ENCODE measurements around the gene FES. TPM values are rescaled to one million over a fixed set of nuclear protein-coding genes. Genes with fewer than 3 reads are reported as not detected.

Gene FES
- total RNA-seq, 1 donor from 2014 or later = 2.5 TPM

DNA sequence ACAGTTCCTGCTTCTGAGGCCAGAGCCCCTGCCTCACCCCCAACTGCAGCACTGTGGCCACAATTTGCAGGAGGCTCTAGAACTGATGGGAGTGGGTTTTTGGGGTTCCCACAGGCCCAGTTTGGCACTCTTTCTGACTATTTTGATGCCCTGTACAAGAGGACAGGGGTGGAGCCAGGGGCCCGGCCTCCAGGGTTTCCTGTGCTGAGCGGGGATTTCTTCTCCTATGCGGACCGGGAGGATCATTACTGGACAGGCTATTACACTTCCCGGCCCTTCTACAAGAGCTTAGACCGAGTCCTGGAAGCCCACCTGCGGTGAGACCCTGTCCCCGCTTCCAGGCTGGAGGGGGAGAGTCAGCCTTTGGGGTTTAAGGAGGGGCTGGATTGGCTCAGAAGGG is 25.7 kb downstream of the FES start:
- no peak for DNase-seq (ENCODE audit: extremely low spot score, unreplicated experiment)
- H3K4me3 Mint-ChIP-seq (ENCODE audit: unreplicated experiment) = no peak overlapping the region
- peaks cover 22% of the 10 kb centered on the region for H3K36me3 Mint-ChIP-seq (ENCODE audit: unreplicated experiment)
- no peaks in the 10 kb centered on the region for H3K9me3 Mint-ChIP-seq (ENCODE audit: unreplicated experiment)
- H3K4me1 Mint-ChIP-seq (ENCODE audit: unreplicated experiment) = no peaks in the 10 kb centered on the region
- no peak overlapping the region for H3K27ac Mint-ChIP-seq (ENCODE audit: unreplicated experiment)
- no peaks in the 10 kb centered on the region for H3K27me3 Mint-ChIP-seq (ENCODE audit: unreplicated experiment)
- TF ChIP-seq, protein P1, sequence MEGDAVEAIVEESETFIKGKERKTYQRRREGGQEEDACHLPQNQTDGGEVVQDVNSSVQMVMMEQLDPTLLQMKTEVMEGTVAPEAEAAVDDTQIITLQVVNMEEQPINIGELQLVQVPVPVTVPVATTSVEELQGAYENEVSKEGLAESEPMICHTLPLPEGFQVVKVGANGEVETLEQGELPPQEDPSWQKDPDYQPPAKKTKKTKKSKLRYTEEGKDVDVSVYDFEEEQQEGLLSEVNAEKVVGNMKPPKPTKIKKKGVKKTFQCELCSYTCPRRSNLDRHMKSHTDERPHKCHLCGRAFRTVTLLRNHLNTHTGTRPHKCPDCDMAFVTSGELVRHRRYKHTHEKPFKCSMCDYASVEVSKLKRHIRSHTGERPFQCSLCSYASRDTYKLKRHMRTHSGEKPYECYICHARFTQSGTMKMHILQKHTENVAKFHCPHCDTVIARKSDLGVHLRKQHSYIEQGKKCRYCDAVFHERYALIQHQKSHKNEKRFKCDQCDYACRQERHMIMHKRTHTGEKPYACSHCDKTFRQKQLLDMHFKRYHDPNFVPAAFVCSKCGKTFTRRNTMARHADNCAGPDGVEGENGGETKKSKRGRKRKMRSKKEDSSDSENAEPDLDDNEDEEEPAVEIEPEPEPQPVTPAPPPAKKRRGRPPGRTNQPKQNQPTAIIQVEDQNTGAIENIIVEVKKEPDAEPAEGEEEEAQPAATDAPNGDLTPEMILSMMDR (IDR thresholded peaks at IDR 0.05) = no peak

DNA sequence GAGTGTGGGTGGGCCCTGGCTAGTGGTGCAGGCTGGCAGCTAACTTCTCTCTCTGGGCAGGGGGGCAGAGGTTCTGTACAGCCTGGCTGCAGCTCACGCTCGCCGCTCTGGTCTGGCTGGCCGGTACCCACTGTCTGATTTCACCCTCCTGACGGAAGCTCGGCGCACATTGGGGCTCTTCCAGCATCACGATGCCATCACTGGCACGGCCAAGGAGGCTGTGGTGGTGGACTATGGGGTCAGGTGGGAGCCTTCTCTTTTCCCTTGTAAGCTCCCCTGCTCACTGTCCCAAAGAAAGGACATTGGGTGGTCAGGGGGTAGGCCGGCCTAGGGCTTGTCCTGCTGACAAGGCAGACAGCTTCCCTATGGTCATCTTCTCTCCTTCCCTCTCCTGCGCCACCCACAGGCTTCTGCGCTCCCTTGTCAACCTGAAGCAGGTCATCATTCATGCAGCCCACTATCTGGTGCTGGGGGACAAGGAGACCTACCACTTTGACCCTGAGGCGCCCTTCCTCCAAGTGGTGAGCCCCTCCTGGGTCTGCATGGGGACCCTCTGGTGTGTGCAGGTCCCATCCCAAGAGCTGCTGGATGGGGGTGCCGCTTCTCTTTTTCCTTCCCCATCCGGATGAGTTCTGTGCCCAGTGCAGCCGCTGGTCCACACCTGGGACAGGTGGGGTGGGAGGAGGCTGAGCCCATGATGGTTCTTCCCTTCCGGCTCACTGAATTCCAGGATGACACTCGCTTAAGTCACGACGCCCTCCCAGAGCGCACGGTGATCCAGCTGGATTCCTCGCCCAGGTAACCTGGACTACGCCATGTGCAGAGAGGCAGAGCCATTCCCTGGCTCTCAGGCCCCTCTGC is 26.4 kb downstream of the FES start:
- DNase-seq (ENCODE audit: extremely low spot score, unreplicated experiment) = no peak
- Mint-ChIP-seq H3K9me3 (ENCODE audit: unreplicated experiment) (no peaks in the 10 kb centered on the region), H3K27me3 (ENCODE audit: unreplicated experiment) (no peaks in the 10 kb centered on the region), H3K27ac (ENCODE audit: unreplicated experiment) (no peak overlapping the region), H3K4me3 (ENCODE audit: unreplicated experiment) (no peak overlapping the region), H3K36me3 (ENCODE audit: unreplicated experiment) (peaks cover 24% of the 10 kb centered on the region), H3K4me1 (ENCODE audit: unreplicated experiment) (no peaks in the 10 kb centered on the region)
- TF ChIP-seq, protein P1 (IDR thresholded peaks at IDR 0.05) = no peak

DNA sequence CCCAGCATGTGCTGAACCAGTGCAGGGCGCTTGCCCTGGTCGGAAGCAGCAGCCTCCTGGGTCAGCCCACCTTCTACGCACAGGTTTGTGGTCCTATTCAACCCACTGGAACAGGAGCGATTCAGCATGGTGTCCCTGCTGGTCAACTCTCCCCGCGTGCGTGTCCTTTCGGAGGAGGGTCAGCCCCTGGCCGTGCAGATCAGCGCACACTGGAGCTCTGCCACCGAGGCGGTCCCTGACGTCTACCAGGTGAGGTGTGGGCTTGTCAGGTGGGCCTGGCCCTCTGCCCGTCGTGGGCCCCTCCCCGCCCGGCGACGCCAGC is 27.0 kb downstream of the FES start:
- no peak for DNase-seq (ENCODE audit: extremely low spot score, unreplicated experiment)
- no peak overlapping the region for H3K4me3 Mint-ChIP-seq (ENCODE audit: unreplicated experiment)
- no peak overlapping the region for H3K27ac Mint-ChIP-seq (ENCODE audit: unreplicated experiment)
- no peaks in the 10 kb centered on the region for H3K9me3 Mint-ChIP-seq (ENCODE audit: unreplicated experiment)
- H3K36me3 Mint-ChIP-seq (ENCODE audit: unreplicated experiment) = peaks cover 24% of the 10 kb centered on the region
- no peaks in the 10 kb centered on the region for H3K27me3 Mint-ChIP-seq (ENCODE audit: unreplicated experiment)
- H3K4me1 Mint-ChIP-seq (ENCODE audit: unreplicated experiment) = no peaks in the 10 kb centered on the region
- TF ChIP-seq, protein P1 (IDR thresholded peaks at IDR 0.05) = no peak

DNA sequence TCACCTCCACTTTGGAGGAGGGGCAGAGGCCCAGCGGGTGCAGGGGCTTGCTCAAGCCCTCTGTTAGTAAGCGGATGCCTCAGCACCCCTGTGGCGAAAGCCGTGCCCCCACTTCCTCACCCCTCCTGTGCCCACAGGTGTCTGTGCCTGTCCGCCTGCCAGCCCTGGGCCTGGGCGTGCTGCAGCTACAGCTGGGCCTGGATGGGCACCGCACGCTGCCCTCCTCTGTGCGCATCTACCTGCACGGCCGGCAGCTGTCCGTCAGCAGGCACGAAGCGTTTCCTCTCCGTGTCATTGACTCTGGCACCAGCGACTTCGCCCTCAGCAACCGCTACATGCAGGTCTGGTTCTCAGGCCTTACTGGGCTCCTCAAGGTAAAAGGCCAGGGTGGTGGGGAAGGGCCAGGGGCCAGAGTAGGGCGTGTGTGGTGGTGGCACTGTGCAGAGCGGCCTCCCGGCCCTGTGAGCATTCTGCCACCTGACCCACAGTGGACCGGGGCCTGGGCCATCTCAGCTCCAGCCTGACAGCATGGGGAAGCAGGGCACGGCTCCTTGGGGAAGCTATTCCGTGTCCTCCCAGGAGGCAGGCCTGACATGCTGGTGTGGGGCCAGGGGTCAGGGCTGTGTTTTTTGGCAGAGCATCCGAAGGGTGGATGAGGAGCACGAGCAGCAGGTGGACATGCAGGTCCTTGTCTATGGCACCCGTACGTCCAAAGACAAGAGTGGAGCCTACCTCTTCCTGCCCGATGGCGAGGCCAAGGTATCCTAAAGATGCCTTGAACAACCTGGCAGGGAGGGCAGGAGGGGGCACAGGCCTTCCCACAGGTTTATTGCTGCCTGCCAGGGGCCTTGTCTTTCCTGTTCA is 27.8 kb downstream of the FES start:
- H3K27ac Mint-ChIP-seq (ENCODE audit: unreplicated experiment) = no peak overlapping the region
- H3K36me3 Mint-ChIP-seq (ENCODE audit: unreplicated experiment) = peaks cover 25% of the 10 kb centered on the region
- H3K4me3 Mint-ChIP-seq (ENCODE audit: unreplicated experiment) = no peak overlapping the region
- TF ChIP-seq, protein P1 (IDR thresholded peaks at IDR 0.05) = no peak
- DNase-seq (ENCODE audit: extremely low spot score, unreplicated experiment) = no peak
- no peaks in the 10 kb centered on the region for H3K9me3 Mint-ChIP-seq (ENCODE audit: unreplicated experiment)
- no peaks in the 10 kb centered on the region for H3K27me3 Mint-ChIP-seq (ENCODE audit: unreplicated experiment)
- no peaks in the 10 kb centered on the region for H3K4me1 Mint-ChIP-seq (ENCODE audit: unreplicated experiment)

DNA sequence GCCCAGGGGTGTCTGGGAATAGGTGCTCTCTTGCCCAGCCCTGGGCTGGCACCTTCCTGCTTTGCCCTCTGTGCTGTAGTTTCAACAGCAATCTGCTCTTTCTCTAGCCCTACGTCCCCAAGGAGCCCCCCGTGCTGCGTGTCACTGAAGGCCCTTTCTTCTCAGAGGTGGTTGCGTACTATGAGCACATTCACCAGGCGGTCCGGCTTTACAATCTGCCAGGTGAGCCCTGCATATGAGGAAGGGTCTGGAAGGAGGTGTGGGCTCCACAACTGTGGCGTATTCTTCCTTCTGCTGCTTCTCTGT is 28.4 kb downstream of the FES start:
- peaks cover 26% of the 10 kb centered on the region for H3K36me3 Mint-ChIP-seq (ENCODE audit: unreplicated experiment)
- H3K4me1 Mint-ChIP-seq (ENCODE audit: unreplicated experiment) = no peaks in the 10 kb centered on the region

More for the DNA sequence above, 28.4 kb downstream of the FES start:
- no peaks in the 10 kb centered on the region for H3K27me3 Mint-ChIP-seq (ENCODE audit: unreplicated experiment)
- no peaks in the 10 kb centered on the region for H3K9me3 Mint-ChIP-seq (ENCODE audit: unreplicated experiment)
- H3K4me3 Mint-ChIP-seq (ENCODE audit: unreplicated experiment) = no peak overlapping the region
- DNase-seq (ENCODE audit: extremely low spot score, unreplicated experiment) = no peak
- TF ChIP-seq, protein P1 (IDR thresholded peaks at IDR 0.05) = no peak
- no peak overlapping the region for H3K27ac Mint-ChIP-seq (ENCODE audit: unreplicated experiment)

Data from osteocyte (in vitro differentiated cells).